ENCODE data around the gene DPYSL5. TPM values are rescaled to one million over a fixed set of nuclear protein-coding genes. Genes with fewer than 3 reads are reported as not detected.

The DPYSL5 gene
- total and polyA plus RNA-seq, 2 of the 13 experiments (the other 11 are each of a cell fraction or from before 2014, with no cell fraction given) = 0.15 TPM; not detected in 1

DNA sequence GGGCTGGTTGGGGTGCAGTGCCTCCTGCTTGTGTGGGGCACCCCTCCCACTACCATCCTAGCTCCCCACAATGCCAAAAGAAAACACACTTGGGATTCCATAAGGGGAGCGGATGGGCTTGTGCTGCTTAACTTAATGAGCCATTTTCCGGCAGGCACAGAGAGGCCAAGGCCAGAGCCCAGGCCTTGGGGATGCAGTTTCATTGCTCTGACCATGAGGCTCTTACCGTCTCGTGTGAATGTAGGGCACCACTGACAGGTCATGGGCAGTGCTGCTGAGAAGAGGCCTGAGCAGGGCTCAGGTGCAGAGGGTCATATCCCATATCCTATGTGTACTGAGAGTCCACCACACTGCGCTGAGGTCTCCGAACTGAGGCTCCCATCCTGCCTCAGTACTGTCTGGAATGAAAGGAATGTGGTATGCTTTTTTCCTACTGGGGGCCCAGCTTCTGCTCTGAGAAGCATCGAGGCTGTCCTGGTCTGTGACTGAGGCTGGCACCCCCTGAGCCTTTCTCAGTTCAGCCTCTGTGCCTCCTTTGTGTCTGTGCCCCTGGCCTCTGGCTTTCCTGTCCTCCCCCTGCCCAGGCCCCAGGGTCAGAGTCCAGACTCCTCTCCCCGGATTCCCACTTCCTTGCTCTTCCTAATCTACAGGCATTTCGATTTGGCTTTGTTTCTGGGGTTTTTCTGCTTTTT lies 77.3 kb downstream of the DPYSL5 start (continued):
- TF ChIP-seq CBX1 (IDR thresholded peaks at IDR 0.05; ENCODE audit: low read depth) = peak; percentile 41
- no peak for TF ChIP-seq ZNF101 (CRISPR knock-in tag; IDR thresholded peaks at IDR 0.05; ENCODE audit: borderline replicate concordance, low read depth)
- no peak for TF ChIP-seq ZBTB3 (CRISPR knock-in tag; IDR thresholded peaks at IDR 0.05; ENCODE audit: borderline replicate concordance, low read depth)
- TF ChIP-seq GFI1 (CRISPR knock-in tag; IDR thresholded peaks at IDR 0.05; ENCODE audit: borderline replicate concordance) = peak; percentile 85; the same call in 1 of the 2 replicates
- TF ChIP-seq YY1 (IDR thresholded peaks at IDR 0.05; ENCODE audit: insufficient read depth, insufficient replicate concordance, low read depth, low read length) = peak; percentile 44
- no peak for TF ChIP-seq JUNB (CRISPR knock-in tag; IDR thresholded peaks at IDR 0.05; ENCODE audit: borderline replicate concordance)
- TF ChIP-seq, protein P1, sequence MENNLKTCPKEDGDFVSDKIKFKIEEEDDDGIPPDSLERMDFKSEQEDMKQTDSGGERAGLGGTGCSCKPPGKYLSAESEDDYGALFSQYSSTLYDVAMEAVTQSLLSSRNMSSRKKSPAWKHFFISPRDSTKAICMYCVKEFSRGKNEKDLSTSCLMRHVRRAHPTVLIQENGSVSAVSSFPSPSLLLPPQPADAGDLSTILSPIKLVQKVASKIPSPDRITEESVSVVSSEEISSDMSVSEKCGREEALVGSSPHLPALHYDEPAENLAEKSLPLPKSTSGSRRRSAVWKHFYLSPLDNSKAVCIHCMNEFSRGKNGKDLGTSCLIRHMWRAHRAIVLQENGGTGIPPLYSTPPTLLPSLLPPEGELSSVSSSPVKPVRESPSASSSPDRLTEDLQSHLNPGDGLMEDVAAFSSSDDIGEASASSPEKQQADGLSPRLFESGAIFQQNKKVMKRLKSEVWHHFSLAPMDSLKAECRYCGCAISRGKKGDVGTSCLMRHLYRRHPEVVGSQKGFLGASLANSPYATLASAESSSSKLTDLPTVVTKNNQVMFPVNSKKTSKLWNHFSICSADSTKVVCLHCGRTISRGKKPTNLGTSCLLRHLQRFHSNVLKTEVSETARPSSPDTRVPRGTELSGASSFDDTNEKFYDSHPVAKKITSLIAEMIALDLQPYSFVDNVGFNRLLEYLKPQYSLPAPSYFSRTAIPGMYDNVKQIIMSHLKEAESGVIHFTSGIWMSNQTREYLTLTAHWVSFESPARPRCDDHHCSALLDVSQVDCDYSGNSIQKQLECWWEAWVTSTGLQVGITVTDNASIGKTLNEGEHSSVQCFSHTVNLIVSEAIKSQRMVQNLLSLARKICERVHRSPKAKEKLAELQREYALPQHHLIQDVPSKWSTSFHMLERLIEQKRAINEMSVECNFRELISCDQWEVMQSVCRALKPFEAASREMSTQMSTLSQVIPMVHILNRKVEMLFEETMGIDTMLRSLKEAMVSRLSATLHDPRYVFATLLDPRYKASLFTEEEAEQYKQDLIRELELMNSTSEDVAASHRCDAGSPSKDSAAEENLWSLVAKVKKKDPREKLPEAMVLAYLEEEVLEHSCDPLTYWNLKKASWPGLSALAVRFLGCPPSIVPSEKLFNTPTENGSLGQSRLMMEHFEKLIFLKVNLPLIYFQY (CRISPR knock-in tag; IDR thresholded peaks at IDR 0.05; ENCODE audit: borderline replicate concordance) = peak; percentile 21; the same call in 1 of the 2 replicates
- 0 out of 2 replicates have a peak, but pooled peaks have one; percentile 33 for TF ChIP-seq ZSCAN12 (CRISPR knock-in tag; IDR thresholded peaks at IDR 0.05)
- no peak; the same call in 1 of the 2 replicates for TF ChIP-seq ZNF788 (CRISPR knock-in tag; IDR thresholded peaks at IDR 0.05; ENCODE audit: borderline replicate concordance)
- TF ChIP-seq MLXIP (CRISPR knock-in tag; IDR thresholded peaks at IDR 0.05; ENCODE audit: borderline replicate concordance) = no peak
- no peak for TF ChIP-seq ZKSCAN5 (CRISPR knock-in tag; IDR thresholded peaks at IDR 0.05)
- peak; percentile 79 for TF ChIP-seq NR2F2 (IDR thresholded peaks at IDR 0.05; ENCODE audit: borderline replicate concordance, low read depth)
- TF ChIP-seq ZNF24 (IDR thresholded peaks at IDR 0.05) = no peak
- no peak for TF ChIP-seq NFRKB (IDR thresholded peaks at IDR 0.05)
- TF ChIP-seq ZFP36L1 (CRISPR knock-in tag; IDR thresholded peaks at IDR 0.05) = no peak
- 0 out of 2 replicates have a peak, but pooled peaks have one; percentile 31 for TF ChIP-seq ZNF800 (CRISPR knock-in tag; IDR thresholded peaks at IDR 0.05)
- TF ChIP-seq ZNF740 (CRISPR knock-in tag; IDR thresholded peaks at IDR 0.05) = peak; percentile 49; the same call in 1 of the 2 replicates
- peak; percentile 43; the same call in 1 of the 2 replicates for TF ChIP-seq ZNF776 (CRISPR knock-in tag; IDR thresholded peaks at IDR 0.05)
- no peak for TF ChIP-seq AGO2 (optimal IDR thresholded peaks at IDR 0.05; ENCODE audit: low read depth, low read length)
- TF ChIP-seq PHF5A (CRISPR knock-in tag; IDR thresholded peaks at IDR 0.05; ENCODE audit: low read depth, unreplicated experiment) = peak; percentile 42

Measured in HepG2 (cell line).